LNCAP (cell line): Measurements from ENCODE around the gene WAS.

ENCODE experiments used
- CTCF ChIP-seq: fragments of 450-650 bp; IDR thresholded peaks from 2 replicates; pipeline ENCODE4 v1.5.1; 2017; ENCODE audit warnings: mild to moderate bottlenecking

WAS gene

GRCh38 chrX:48703228-48703627 lies 19.6 kb downstream of the WAS start:
- no peak for TF ChIP-seq CTCF

- no peak for TF ChIP-seq CTCF
These were observed 20.3 kb downstream of the WAS start for GRCh38 chrX:48703642-48704481.

GRCh38 chrX:48705871-48706270 lies 22.3 kb downstream of the WAS start:
- no peak for TF ChIP-seq CTCF

GRCh38 chrX:48709522-48710112 lies 26.0 kb downstream of the WAS start:
- TF ChIP-seq CTCF: no peak

GRCh38 chrX:48711162-48711928 lies 27.7 kb downstream of the WAS start:
- TF ChIP-seq CTCF: no peak

- TF ChIP-seq CTCF: no peak
These were observed 28.4 kb downstream of the WAS start for GRCh38 chrX:48711929-48712505.

GRCh38 chrX:48713847-48714246 lies 30.2 kb downstream of the WAS start:
- TF ChIP-seq CTCF: no peak
